Endothelial cell (in vitro differentiated cells): ENCODE measurements around the gene ACAP1. TPM values are rescaled to one million over a fixed set of nuclear protein-coding genes. Genes with fewer than 3 reads are reported as not detected.

Source experiments
- DNase-seq: peaks from one replicate; pipeline ENCODE4 v3.0.0; 2021; ENCODE audit warnings: low spot score
- H3K27ac Mint-ChIP-seq: one replicate; pipeline ENCODE4 v1.8.0; 2021; ENCODE audit warnings: mixed read lengths, inconsistent platforms; ENCODE audit not compliant: unreplicated experiment
- H3K27me3 Mint-ChIP-seq: one replicate; pipeline ENCODE4 v1.8.0; 2021; ENCODE audit warnings: mild to moderate bottlenecking, moderate library complexity, mixed read lengths, inconsistent platforms; ENCODE audit not compliant: unreplicated experiment
- H3K36me3 Mint-ChIP-seq: one replicate; pipeline ENCODE4 v1.8.0; 2021; ENCODE audit warnings: mild to moderate bottlenecking, low read depth, mixed read lengths, inconsistent platforms; ENCODE audit not compliant: unreplicated experiment
- H3K4me1 Mint-ChIP-seq: one replicate; pipeline ENCODE4 v1.8.0; 2021; ENCODE audit warnings: mild to moderate bottlenecking, mixed read lengths, inconsistent platforms; ENCODE audit not compliant: unreplicated experiment
- H3K4me3 Mint-ChIP-seq: one replicate; pipeline ENCODE4 v1.8.0; 2021; ENCODE audit warnings: mild to moderate bottlenecking, mixed read lengths, inconsistent platforms; ENCODE audit not compliant: unreplicated experiment
- H3K9me3 Mint-ChIP-seq: one replicate; pipeline ENCODE4 v1.8.0; 2021; ENCODE audit warnings: mixed read lengths, inconsistent platforms; ENCODE audit not compliant: unreplicated experiment
- CTCF ChIP-seq: fragments of 200-600 bp; sonication (generic); IDR thresholded peaks from one replicate; pipeline ENCODE4 v1.5.0; 2021; ENCODE audit warnings: antibody characterized with exemption; ENCODE audit not compliant: unreplicated experiment
- total RNA-seq: library from RNA; stranded (reverse); fragmentation: NEBNext Ultra II Directional; extraction: Animal tissue kit (Norgen Biotek cat#: 25700); gene quantifications from one replicate; pipeline ENCODE4 v1.2.1, GENCODE V29; 2021; ENCODE audit not compliant: unreplicated experiment

ACAP1 gene
- total RNA-seq, 1 donor from 2014 or later: 5.5 TPM

GRCh38 chr17:7312432-7313087, 23.8 kb upstream of the ACAP1 start:
- Mint-ChIP-seq H3K4me3 (peak overlapping the region; percentile 69), H3K9me3 (no peaks in the 10 kb centered on the region), H3K27me3 (peaks cover 22% of the 10 kb centered on the region), H3K4me1 (peaks cover 46% of the 10 kb centered on the region), H3K27ac (peak overlapping the region; percentile 74), H3K36me3 (peaks cover 52% of the 10 kb centered on the region)
- TF ChIP-seq CTCF: no peak
- DNase-seq: no peak

GRCh38 chr17:7313088-7313889, 23.0 kb upstream of the ACAP1 start:
- H3K27ac Mint-ChIP-seq: no peak overlapping the region
- peak; percentile 22 for TF ChIP-seq CTCF
- DNase-seq: no peak
- H3K4me1 Mint-ChIP-seq: peaks cover 50% of the 10 kb centered on the region
- H3K36me3 Mint-ChIP-seq: peaks cover 52% of the 10 kb centered on the region
- H3K4me3 Mint-ChIP-seq: peak overlapping the region; percentile 92
- no peaks in the 10 kb centered on the region for H3K9me3 Mint-ChIP-seq
- H3K27me3 Mint-ChIP-seq: peaks cover 22% of the 10 kb centered on the region

- Mint-ChIP-seq H3K9me3 (no peaks in the 10 kb centered on the region), H3K36me3 (peaks cover 56% of the 10 kb centered on the region), H3K27me3 (peaks cover 22% of the 10 kb centered on the region), H3K27ac (peak overlapping the region; percentile 70), H3K4me3 (peak overlapping the region; percentile 92), H3K4me1 (peaks cover 49% of the 10 kb centered on the region)
- no peak for DNase-seq
- no peak for TF ChIP-seq CTCF
These were observed 22.2 kb upstream of the ACAP1 start for GRCh38 chr17:7313890-7314718.

GRCh38 chr17:7314719-7315569, 21.4 kb upstream of the ACAP1 start, which contains the start of gene GPS2:
TSS of gene GPS2 (minus strand) at chr17:7315360. CDS start at chr17:7315052, 308 bp downstream.
- Mint-ChIP-seq H3K9me3 (no peaks in the 10 kb centered on the region), H3K27me3 (peaks cover 15% of the 10 kb centered on the region), H3K4me1 (peaks cover 41% of the 10 kb centered on the region), H3K4me3 (peak within 1 kb of the TSS; percentile 92), H3K27ac (peak within 1 kb of the TSS; percentile 70), H3K36me3 (peaks cover 48% of the 10 kb centered on the region)
- DNase-seq: peak; percentile 85
- no peak for TF ChIP-seq CTCF
